Glomerular endothelial cell (primary cell): ENCODE measurements around the gene MIER3. TPM values are rescaled to one million over a fixed set of nuclear protein-coding genes. Genes with fewer than 3 reads are reported as not detected.
A peak's percentile ranks its signal among the peaks of the same experiment; 100 is the strongest.

ENCODE experiments used
- DNase-seq: peaks from one replicate; pipeline ENCODE4 v3.0.0-alpha.2; 2011; ENCODE audit warnings: low read depth, low spot score; ENCODE audit errors: extremely low read depth
- total RNA-seq: library from RNA; depleted of rRNA; stranded (reverse); fragments of >200 nt; gene quantifications from 2 replicates; pipeline ENCODE4 v1.2.3, GENCODE V29; 2015

Gene MIER3
- total RNA-seq, 1 donor from 2014 or later = 27.7 TPM

- DNase-seq = no peak
Measured at GRCh38 chr5:56962286-56962685, 10.4 kb upstream of the MIER3 start.

GRCh38 chr5:56961746-56962145 lies 9.8 kb upstream of the MIER3 start:
- DNase-seq = no peak

- no peak for DNase-seq
Measured at GRCh38 chr5:56959326-56959725, 7.4 kb upstream of the MIER3 start.

- no peak for DNase-seq
Measured at GRCh38 chr5:56958595-56958994, 6.7 kb upstream of the MIER3 start.

- DNase-seq = no peak
Measured at GRCh38 chr5:56954262-56954661, 2.3 kb upstream of the MIER3 start.

- DNase-seq = no peak
Measured at GRCh38 chr5:56951126-56951945, 587 bp downstream of the MIER3 start.

- DNase-seq = no peak
Measured at GRCh38 chr5:56950626-56951125, 1.2 kb downstream of the MIER3 start.

- no peak for DNase-seq
Measured at GRCh38 chr5:56947052-56947451, 4.9 kb downstream of the MIER3 start.

GRCh38 chr5:56941981-56942380 lies 9.9 kb downstream of the MIER3 start:
- no peak for DNase-seq

- DNase-seq = no peak
Measured at GRCh38 chr5:56938858-56939257, 13.1 kb downstream of the MIER3 start.

GRCh38 chr5:56934325-56934724 lies 17.6 kb downstream of the MIER3 start:
- no peak for DNase-seq

GRCh38 chr5:56922922-56923321 lies 29.0 kb downstream of the MIER3 start:
- DNase-seq = no peak

GRCh38 chr5:56919942-56920662 lies 31.8 kb downstream of the MIER3 start:
- no peak for DNase-seq

GRCh38 chr5:56918054-56918453 lies 33.9 kb downstream of the MIER3 start:
- DNase-seq = no peak

- no peak for DNase-seq
Measured at GRCh38 chr5:56917534-56917933, 34.4 kb downstream of the MIER3 start.

GRCh38 chr5:56914678-56915077 lies 37.2 kb downstream of the MIER3 start:
- DNase-seq = no peak

- DNase-seq = no peak
Measured at GRCh38 chr5:56913766-56914165, 38.2 kb downstream of the MIER3 start.

GRCh38 chr5:56910210-56910965 lies 41.5 kb downstream of the MIER3 start:
- DNase-seq = peak; percentile 25

GRCh38 chr5:56909294-56910209 lies 42.4 kb downstream of the MIER3 start, which contains the start of gene SETD9:
SETD9 (plus strand) TSS chr5:56909596; CDS start chr5:56909646, 50 bp downstream.
- peak; percentile 66 for DNase-seq

GRCh38 chr5:56908942-56909293 lies 43.0 kb downstream of the MIER3 start:
- no peak for DNase-seq
